K562 (cell line): ENCODE results near the gene ACER2. TPM values are rescaled to one million over a fixed set of nuclear protein-coding genes. Genes with fewer than 3 reads are reported as not detected.

Source experiments
- ATAC-seq: fragments of 200-7000 bp; cut with Tn5 transposase; 3 replicates; pipeline ENCODE4 v1.9.1; 2020; ENCODE audit warnings: moderate library complexity
- Bru-seq: library from RNA; stranded (reverse); fragments of 400-500 nt; gene quantifications from one replicate; lab custom pipeline; 2021; lab: Mats Ljungman, UMichigan
- BruChase-seq, 2 experiments: library from RNA; stranded (reverse); fragments of 400-500 nt; gene quantifications; one replicate each; lab custom pipeline; 2021; lab: Mats Ljungman, UMichigan
- BruUV-seq: library from RNA; stranded (reverse); fragments of 400-500 nt; replicated peaks from 2 replicates; lab custom pipeline; 2021; lab: Mats Ljungman, UMichigan
- CTCF ChIA-PET: fragments of 300-600 bp; formaldehyde crosslinking; extraction: SDS; loops from one replicate; lab custom pipeline; 2021; ENCODE audit warnings: low intra/inter-chr PET ratio; lab: Yijun Ruan, JAX
- POLR2A ChIA-PET: fragments of 300-600, 350-650 bp; sonication (Branson Sonifier 250); formaldehyde crosslinking; extraction: SDS; loops from one replicate; lab custom pipeline; 2021; ENCODE audit warnings: antibody characterized with exemption, inconsistent platforms; lab: Yijun Ruan, JAX
- DNase-seq, 4 experiments: peaks; one replicate each; pipeline versions ENCODE4 v3.0.0 to v3.0.0-alpha.2; 2011 to 2018; ENCODE audit warnings: low spot score in 3 of 4, mixed read lengths in 3 of 4; ENCODE audit errors: extremely low read depth in 1 of 4
- FAIRE-seq: peaks from 2 replicates; lab custom pipeline; 2011; peaks lifted over from hg19 to GRCh38; lab: Jason Lieb, UNC
- H2AFZ ChIP-seq: 2 replicates; pipeline ENCODE4 v1.6.0; 2011; ENCODE audit warnings: low read depth, low read length, control low read depth, inconsistent platforms
- H3K27ac ChIP-seq: fragments of 200-600 bp; 3 replicates; pipeline ENCODE4 v1.8.0; 2011; ENCODE audit warnings: low read depth, mild to moderate bottlenecking, control low read depth, inconsistent platforms, low read length, moderate library complexity, mixed read lengths; ENCODE audit errors: extremely low read depth
- H3K27me3 ChIP-seq, 2 experiments: fragments of 300-600 bp in 1 of 2; 2 replicates in 1 of 2; 3 replicates in 1 of 2; pipeline versions ENCODE4 v1.6.0 to v1.8.0; 2011; ENCODE audit warnings: inconsistent platforms in 2 of 2, low read length in 2 of 2, mild to moderate bottlenecking in 1 of 2, mixed read lengths in 1 of 2, moderate library complexity in 1 of 2; ENCODE audit not compliant: control insufficient read depth in 2 of 2, insufficient read depth in 2 of 2
- H3K36me3 ChIP-seq: fragments of 300-600 bp; 3 replicates; pipeline ENCODE4 v1.8.0; 2011; ENCODE audit warnings: mild to moderate bottlenecking, low read length, inconsistent platforms; ENCODE audit not compliant: control insufficient read depth, insufficient read depth
- H3K4me1 ChIP-seq, 2 experiments: fragments of 200-600 bp in 1 of 2; replicated peaks in 1 of 2; 2 replicates in 1 of 2; 3 replicates in 1 of 2; pipeline versions ENCODE4 v1.5.1 to v1.8.0; 2011; ENCODE audit warnings: inconsistent platforms in 2 of 2, low read length in 2 of 2, mild to moderate bottlenecking in 1 of 2, mixed read lengths in 1 of 2, moderate library complexity in 1 of 2; ENCODE audit not compliant: control insufficient read depth in 2 of 2, insufficient read depth in 2 of 2
- H3K4me2 ChIP-seq: 2 replicates; pipeline ENCODE4 v1.6.1; 2011; ENCODE audit warnings: low read length, control low read depth, inconsistent platforms, mixed read lengths; ENCODE audit not compliant: insufficient read depth
- H3K4me3 ChIP-seq: fragments of 200-600 bp; sonication (generic), shearing (Covaris generic); 2 replicates; pipeline ENCODE4 v1.5.1; 2016; ENCODE audit warnings: control low read depth, inconsistent platforms
- H3K79me2 ChIP-seq: fragments of 200-600 bp; 3 replicates; pipeline ENCODE4 v1.8.0; 2011; ENCODE audit warnings: low read length, inconsistent platforms; ENCODE audit not compliant: control insufficient read depth, insufficient read depth
- H3K9ac ChIP-seq, 2 experiments: 2 replicates each; pipeline versions ENCODE4 v1.6.0 to v1.6.1; 2011; ENCODE audit warnings: low read depth in 2 of 2, low read length in 2 of 2, control low read depth in 1 of 2, inconsistent platforms in 1 of 2, mild to moderate bottlenecking in 1 of 2, mixed read lengths in 1 of 2; ENCODE audit not compliant: insufficient read depth in 1 of 2
- H3K9me1 ChIP-seq: one replicate; pipeline ENCODE4 v1.6.0; 2011; ENCODE audit warnings: inconsistent platforms, mild to moderate bottlenecking, low read length, moderate library complexity; ENCODE audit not compliant: control insufficient read depth, insufficient read depth
- H3K9me3 ChIP-seq: replicated peaks from 2 replicates; pipeline ENCODE4 v1.5.1; 2011; ENCODE audit warnings: low read depth, low read length, inconsistent platforms; ENCODE audit not compliant: control insufficient read depth, insufficient read depth
- H4K20me1 ChIP-seq: replicated peaks from 2 replicates; pipeline ENCODE4 v1.6.1; 2011; ENCODE audit warnings: low read length, inconsistent platforms, mixed read lengths; ENCODE audit not compliant: control insufficient read depth, insufficient read depth
- ASH1L ChIP-seq: fragments of 450-650 bp; IDR thresholded peaks from 2 replicates; pipeline ENCODE4 v1.6.1; 2018; ENCODE audit warnings: borderline replicate concordance, mild to moderate bottlenecking, low read depth; ENCODE audit not compliant: partially characterized antibody
- CTBP1 ChIP-seq: fragments of 450-650 bp; IDR thresholded peaks from 2 replicates; pipeline ENCODE4 v1.6.1; 2016; ENCODE audit warnings: borderline replicate concordance
- GABPA ChIP-seq: fragments of 200-800 bp; sonication (Bioruptor generic); conservative IDR thresholded peaks from 2 replicates; pipeline ENCODE4 v1.6.1; 2016; ENCODE audit warnings: low read depth, missing genetic modification characterization, missing compliant biosample characterization
- KAT7 ChIP-seq: sonication (generic); formaldehyde crosslinking; IDR thresholded peaks from 2 replicates; pipeline ENCODE4 v1.8.0; 2022; ENCODE audit warnings: missing genetic modification reagents, mild to moderate bottlenecking, borderline replicate concordance
- POLR2G ChIP-seq: fragments of 200-400 bp; formaldehyde crosslinking; IDR thresholded peaks from 2 replicates; pipeline ENCODE4 v1.6.1; 2017; ENCODE audit warnings: low read depth, mild to moderate bottlenecking, antibody characterized with exemption, low read length, moderate library complexity
- RBBP5 ChIP-seq: fragments of 200-600 bp; sonication (generic); IDR thresholded peaks from 2 replicates; pipeline ENCODE4 v1.6.1; 2012; ENCODE audit warnings: borderline replicate concordance, mild to moderate bottlenecking, low read length, control low read depth, inconsistent platforms; ENCODE audit not compliant: insufficient read depth, poor library complexity, severe bottlenecking
- SAFB2 ChIP-seq: fragments of 200-400 bp; formaldehyde crosslinking; IDR thresholded peaks from 2 replicates; pipeline ENCODE4 v1.6.1; 2018; ENCODE audit warnings: borderline replicate concordance, low read length, low read depth, moderate library complexity; ENCODE audit not compliant: severe bottlenecking
- SMAD3 ChIP-seq: fragments of 450-650 bp; formaldehyde crosslinking; conservative IDR thresholded peaks from 2 replicates; pipeline ENCODE4 v1.4.0; 2020; ENCODE audit warnings: mild to moderate bottlenecking
- SUPT5H ChIP-seq: fragments of 450-650 bp; IDR thresholded peaks from 2 replicates; pipeline ENCODE4 v1.6.1; 2016
- WGBS: fragments of 100-300 bp; shearing (Covaris generic); methylation state at CpG from one replicate; pipeline ENCODE4 v1.1.6; 2016; ENCODE audit warnings: low coverage, mixed read lengths; ENCODE audit not compliant: insufficient coverage; ENCODE audit errors: missing lambda C conversion rate; 5-methylcytosine and 5-hydroxymethylcytosine counted together
- in situ Hi-C: fragments of 300-500 bp; cut with MboI; formaldehyde crosslinking; loops from 4 replicates; pipeline ENCODE4 v1.15.0; 2018; ENCODE audit warnings: inconsistent platforms, mixed read lengths
- intact Hi-C: fragments of 100-400 bp; cut with micrococcal nuclease; formaldehyde crosslinking; loops from 2 replicates; pipeline ENCODE4 v1.14.2; 2022
- long read RNA-seq, 3 experiments: library from polyadenylated mRNA in 2 of 3; library from RNA in 1 of 3; unstranded in 2 of 3; stranded (forward) in 1 of 3; transcript quantifications; one replicate each; pipeline ENCODE4 v2.0.0, GENCODE V29; 2019 to 2022
- polyA minus RNA-seq, 3 experiments: library from RNA; depleted of rRNA, polyadenylated mRNA; stranded (reverse); fragments of >200 nt; gene quantifications; 2 replicates each; pipeline ENCODE4 v1.2.3, GENCODE V29; 2011
- polyA plus RNA-seq, 8 experiments: library from polyadenylated mRNA; depleted of rRNA in 4 of 8; stranded (reverse) in 5 of 8; unstranded in 3 of 8; fragments of >200 nt; fragmentation: Nextera tagmentation in 2 of 8; fragmentation: Illumina TruSeq in 1 of 8; extraction: Ambion mirVana in 2 of 8; extraction: Trizol in 1 of 8; gene quantifications; 2 replicates each; pipeline versions ENCODE4 v1.2.1 to v1.2.3, GENCODE V29; 2011 to 2014; ENCODE audit warnings: inconsistent platforms in 1 of 8, missing spikeins in 1 of 8
- total RNA-seq, 7 experiments: library from RNA; depleted of rRNA in 6 of 7; stranded (reverse); fragments of >200 nt in 6 of 7; fragmentation: Illumina TruSeq in 2 of 7; extraction: Trizol in 2 of 7; gene quantifications; 2 replicates each; pipeline versions ENCODE4 v1.2.1 to v1.2.3, GENCODE V29; 2011 to 2021; ENCODE audit warnings: low replicate concordance in 1 of 7
- TF ChIP-seq, protein P1 (sequence below), 3 experiments: IDR thresholded peaks in 2 of 3; conservative IDR thresholded peaks in 1 of 3; 2 replicates each; pipeline ENCODE4 v1.5.1; 2011 to 2012; ENCODE audit warnings: low read length in 3 of 3, mild to moderate bottlenecking in 3 of 3, control low read depth in 2 of 3, improper control_type of control experiment in 1 of 3, inconsistent platforms in 1 of 3, low read depth in 1 of 3, mixed read lengths in 1 of 3, moderate library complexity in 1 of 3; ENCODE audit not compliant: insufficient read depth in 2 of 3
- TF ChIP-seq, protein P2 (sequence below), 2 experiments: IDR thresholded peaks; 2 replicates each; pipeline ENCODE4 v1.6.1; 2012; ENCODE audit warnings: improper control_type of control experiment in 2 of 2, low read depth in 2 of 2, low read length in 2 of 2, borderline replicate concordance in 1 of 2

Gene ACER2
- 7.6 and 8.6 TPM in 2 replicates for total RNA-seq (2011; cell fraction: chromatin; rRNA removed; ENCODE audit: low replicate concordance)
- total RNA-seq (2011; cell fraction: nucleolus; rRNA removed), result 8.7 and 9.3 TPM in 2 replicates
- 10.0 and 10.5 TPM in 2 replicates for total RNA-seq (2011; cell fraction: nucleoplasm; rRNA removed)
- total RNA-seq (2014; rRNA removed), result 1.7 and 2.4 TPM in 2 replicates
- 3.5 and 3.7 TPM in 2 replicates for total RNA-seq (2014; rRNA removed; fragmentation: Illumina TruSeq; extraction: Trizol)
- 3.5 and 3.7 TPM in 2 replicates for total RNA-seq (2015; rRNA removed; fragmentation: Illumina TruSeq; extraction: Trizol)
- total RNA-seq (2021), result 3.4 TPM in 2 replicates
- 4.6 and 4.8 TPM in 2 replicates for polyA plus RNA-seq (2011; rRNA removed)
- 3.8 and 4.4 TPM in 2 replicates for polyA plus RNA-seq (2011; cell fraction: cytosol; rRNA removed)
- polyA plus RNA-seq (2011; cell fraction: nucleus; rRNA removed), result 2.2 and 2.6 TPM in 2 replicates
- polyA plus RNA-seq (2012), result 1.9 and 2.3 TPM in 2 replicates
- 3.0 TPM in 2 replicates for polyA plus RNA-seq (2014; fragmentation: Illumina TruSeq; extraction: Trizol)
- polyA plus RNA-seq (2014; fragmentation: Nextera tagmentation; extraction: Ambion mirVana), result under 1 TPM; 0.17 to 0.23 TPM
- 2.1 and 3.4 TPM in 2 replicates for polyA plus RNA-seq (2014; rRNA removed)
- polyA minus RNA-seq (2011; rRNA and poly(A)+ RNA removed), result 11.8 and 12.1 TPM in 2 replicates
- 2.3 and 6.5 TPM in 2 replicates for polyA minus RNA-seq (2011; cell fraction: cytosol; rRNA and poly(A)+ RNA removed)
- polyA minus RNA-seq (2011; cell fraction: nucleus; rRNA and poly(A)+ RNA removed), result 1.8 and 2.8 TPM in 2 replicates
- Bru-seq, nascent RNA, result percentile 60 among the genes with signal in this experiment
- BruChase-seq, experiment 1, labeled RNA remaining after a 2-hour chase, result percentile 54 among the genes with signal in this experiment
- BruChase-seq, experiment 2, labeled RNA remaining after a 6-hour chase, result percentile 52 among the genes with signal in this experiment
- long read RNA-seq, experiment 1, partial matches to known transcripts, result 0 of 2 reads
- long read RNA-seq, experiment 1, other reads (novel, unspliced or antisense), result 1 of 2 reads
- long read RNA-seq, experiment 2, partial matches to known transcripts, result 0 of 1 reads
- long read RNA-seq, experiment 2, other reads (novel, unspliced or antisense), result 1 of 1 reads
- long read RNA-seq, experiment 3, result 0 reads

DNA sequence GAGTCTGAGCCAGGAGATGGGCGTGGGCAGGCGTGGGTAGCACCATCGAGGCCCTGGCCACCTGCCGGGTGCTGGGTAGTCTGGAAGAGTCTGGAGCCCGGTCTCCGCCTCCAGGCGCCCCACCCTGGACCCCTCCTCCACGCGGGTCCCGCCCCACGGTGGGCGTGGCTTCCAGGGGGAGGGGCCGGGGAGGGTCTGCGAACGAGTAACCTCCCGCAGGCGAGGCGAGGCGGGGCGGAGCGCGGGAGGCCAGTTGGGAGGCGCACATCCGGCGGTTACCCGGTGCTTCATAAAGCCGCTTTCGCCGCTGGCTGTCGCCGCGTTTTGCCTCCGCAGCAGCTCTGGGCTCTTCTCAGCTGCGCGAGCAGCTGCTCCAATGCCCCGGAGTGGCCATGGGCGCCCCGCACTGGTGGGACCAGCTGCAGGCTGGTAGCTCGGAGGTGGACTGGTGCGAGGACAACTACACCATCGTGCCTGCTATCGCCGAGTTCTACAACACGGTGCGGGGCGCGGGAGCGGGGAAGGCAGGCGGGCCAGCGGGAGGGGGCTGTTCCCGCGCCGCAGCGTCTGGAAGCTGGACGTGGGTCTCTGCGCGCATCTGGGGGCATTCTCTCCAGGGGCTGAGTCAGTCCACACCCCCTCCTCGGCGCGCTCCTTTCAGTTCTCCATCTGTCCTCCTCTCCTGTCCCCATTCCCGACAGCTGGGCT, at the start of gene ACER2:
TSS of gene ACER2 (plus strand) at position 317 of the 708 bp plus-strand sequence. CDS start at position 393, 76 bp downstream.
- Histone ChIP-seq H3K9me1 (no peaks in the 10 kb centered on the region), H4K20me1 (no peaks in the 10 kb centered on the region), H2AFZ (peak within 1 kb of the TSS; percentile 79), H3K4me2 (peak within 1 kb of the TSS; percentile 83), H3K79me2 (peaks cover 19% of the 10 kb centered on the region; the same call in 2 of the 3 replicates), H3K9me3 (no peaks in the 10 kb centered on the region), H3K36me3 (no peaks in the 10 kb centered on the region), H3K4me3 (peak within 1 kb of the TSS; percentile 49), H3K9ac (peak within 1 kb of the TSS; percentile 54 to 95), H3K27me3 (no peaks in the 10 kb centered on the region), H3K27ac (peak within 1 kb of the TSS; percentile 66), H3K4me1 (peaks cover 18 to 19% of the 10 kb centered on the region in 2 experiments; a peak in 4 of 5 replicates)
- DNase-seq, result peak; percentile 93 to 95 (median 94)
- FAIRE-seq, result peak; percentile 73
- ChIA-PET CTCF (no interaction called here), POLR2A (interaction anchor here (0.8 to 1.0 kb wide), 2 partner anchors 13 to 29 kb away, joined by 5 read pairs; partner anchors contain the start of gene RPS6)
- ATAC-seq, result peak; percentile 94
- intact Hi-C loops, result loop anchor here (2.0 kb wide), 1 partner anchor 28 kb away; the partner anchor contains the start of gene RPS6
- TSS peak; percentile 53 for BruUV-seq
- WGBS, result 0% methylated on average over 9 of the region's 61 CpGs
- in situ Hi-C loops, result no loop called here
- TF ChIP-seq GABPA (peak; percentile 75), SAFB2 (no peak), RBBP5 (peak; percentile 67), KAT7 (CRISPR knock-in tag) (no peak), SUPT5H (peak; percentile 83), ASH1L (no peak), CTBP1 (peak; percentile 16; the same call in 1 of the 2 replicates), SMAD3 (CRISPR knock-in tag) (no peak), POLR2G (peak; percentile 97)
- TF ChIP-seq, protein P1, sequence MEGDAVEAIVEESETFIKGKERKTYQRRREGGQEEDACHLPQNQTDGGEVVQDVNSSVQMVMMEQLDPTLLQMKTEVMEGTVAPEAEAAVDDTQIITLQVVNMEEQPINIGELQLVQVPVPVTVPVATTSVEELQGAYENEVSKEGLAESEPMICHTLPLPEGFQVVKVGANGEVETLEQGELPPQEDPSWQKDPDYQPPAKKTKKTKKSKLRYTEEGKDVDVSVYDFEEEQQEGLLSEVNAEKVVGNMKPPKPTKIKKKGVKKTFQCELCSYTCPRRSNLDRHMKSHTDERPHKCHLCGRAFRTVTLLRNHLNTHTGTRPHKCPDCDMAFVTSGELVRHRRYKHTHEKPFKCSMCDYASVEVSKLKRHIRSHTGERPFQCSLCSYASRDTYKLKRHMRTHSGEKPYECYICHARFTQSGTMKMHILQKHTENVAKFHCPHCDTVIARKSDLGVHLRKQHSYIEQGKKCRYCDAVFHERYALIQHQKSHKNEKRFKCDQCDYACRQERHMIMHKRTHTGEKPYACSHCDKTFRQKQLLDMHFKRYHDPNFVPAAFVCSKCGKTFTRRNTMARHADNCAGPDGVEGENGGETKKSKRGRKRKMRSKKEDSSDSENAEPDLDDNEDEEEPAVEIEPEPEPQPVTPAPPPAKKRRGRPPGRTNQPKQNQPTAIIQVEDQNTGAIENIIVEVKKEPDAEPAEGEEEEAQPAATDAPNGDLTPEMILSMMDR (IDR thresholded peaks at IDR 0.05 in 2 of 3, conservative IDR thresholded peaks at IDR 0.05 in 1 of 3; ENCODE audit: insufficient read depth in 2 of 3, low read depth in 1 of 3, low read length in 3 of 3), result peak in 2 of 3 experiments; percentile 2 to 17; a peak in 1 of 6 replicates
- TF ChIP-seq, protein P2, sequence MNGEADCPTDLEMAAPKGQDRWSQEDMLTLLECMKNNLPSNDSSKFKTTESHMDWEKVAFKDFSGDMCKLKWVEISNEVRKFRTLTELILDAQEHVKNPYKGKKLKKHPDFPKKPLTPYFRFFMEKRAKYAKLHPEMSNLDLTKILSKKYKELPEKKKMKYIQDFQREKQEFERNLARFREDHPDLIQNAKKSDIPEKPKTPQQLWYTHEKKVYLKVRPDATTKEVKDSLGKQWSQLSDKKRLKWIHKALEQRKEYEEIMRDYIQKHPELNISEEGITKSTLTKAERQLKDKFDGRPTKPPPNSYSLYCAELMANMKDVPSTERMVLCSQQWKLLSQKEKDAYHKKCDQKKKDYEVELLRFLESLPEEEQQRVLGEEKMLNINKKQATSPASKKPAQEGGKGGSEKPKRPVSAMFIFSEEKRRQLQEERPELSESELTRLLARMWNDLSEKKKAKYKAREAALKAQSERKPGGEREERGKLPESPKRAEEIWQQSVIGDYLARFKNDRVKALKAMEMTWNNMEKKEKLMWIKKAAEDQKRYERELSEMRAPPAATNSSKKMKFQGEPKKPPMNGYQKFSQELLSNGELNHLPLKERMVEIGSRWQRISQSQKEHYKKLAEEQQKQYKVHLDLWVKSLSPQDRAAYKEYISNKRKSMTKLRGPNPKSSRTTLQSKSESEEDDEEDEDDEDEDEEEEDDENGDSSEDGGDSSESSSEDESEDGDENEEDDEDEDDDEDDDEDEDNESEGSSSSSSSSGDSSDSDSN (IDR thresholded peaks at IDR 0.05; ENCODE audit: borderline replicate concordance in 1 of 2, low read depth in 2 of 2, low read length in 2 of 2), result peak in 1 of 2 experiments; percentile 78; a peak in 1 of 4 replicates
